Left ventricle myocardium inferior (tissue), 1 donor: ENCODE data around the gene NR2C2. TPM values are rescaled to one million over a fixed set of nuclear protein-coding genes. Genes with fewer than 3 reads are reported as not detected.

Experiments used
- DNase-seq: peaks from one replicate; pipeline ENCODE4 v3.0.0-alpha.2; 2020
- H3K27ac ChIP-seq: fragments of 200-600 bp; replicated peaks from 2 replicates; pipeline ENCODE4 v1.8.0; 2021
- H3K27me3 ChIP-seq: fragments of 200-600 bp; 2 replicates; pipeline ENCODE4 v1.8.0; 2021; ENCODE audit warnings: low read depth
- H3K36me3 ChIP-seq: fragments of 200-600 bp; 2 replicates; pipeline ENCODE4 v1.8.0; 2021
- H3K4me1 ChIP-seq: fragments of 200-600 bp; 2 replicates; pipeline ENCODE4 v1.8.0; 2021
- H3K4me3 ChIP-seq: fragments of 200-600 bp; 2 replicates; pipeline ENCODE4 v1.8.0; 2021; ENCODE audit warnings: mild to moderate bottlenecking, moderate library complexity
- H3K9me3 ChIP-seq: fragments of 200-600 bp; replicated peaks from 2 replicates; pipeline ENCODE4 v1.8.0; 2021
- CTCF ChIP-seq: fragments of 200-600 bp; IDR thresholded peaks from 2 replicates; pipeline ENCODE4 v1.8.0; 2021; ENCODE audit warnings: antibody characterized with exemption, mild to moderate bottlenecking, borderline replicate concordance
- intact Hi-C: fragments of 100-400 bp; cut with micrococcal nuclease; formaldehyde crosslinking; loops from one replicate; pipeline ENCODE4 v1.11.0; 2022
- total RNA-seq: library from RNA; stranded (reverse); fragmentation: NEBNext Ultra II Directional; extraction: Animal tissue kit (Norgen Biotek cat#: 25700); gene quantifications from one replicate; pipeline ENCODE4 v1.2.1, GENCODE V29; 2021
- donor health status: DM: no; HTN: yes; CAD: no; lungs with severe emphysema.

NR2C2 gene
- total RNA-seq, 1 donor from 2014 or later, result 27.4 TPM

GRCh38 chr3:15071699-15072098, 124.3 kb downstream of the NR2C2 start:
- Histone ChIP-seq H3K27ac (no peak overlapping the region), H3K4me3 (no peak overlapping the region), H3K9me3 (no peaks in the 10 kb centered on the region), H3K4me1 (no peaks in the 10 kb centered on the region), H3K36me3 (peaks cover 66% of the 10 kb centered on the region), H3K27me3 (no peaks in the 10 kb centered on the region)
- intact Hi-C loops, result no loop called here
- no peak for DNase-seq
- TF ChIP-seq CTCF, result no peak

GRCh38 chr3:15074500-15074899, 127.1 kb downstream of the NR2C2 start:
- Histone ChIP-seq H3K4me3 (no peak overlapping the region), H3K36me3 (peaks cover 93% of the 10 kb centered on the region), H3K4me1 (no peaks in the 10 kb centered on the region), H3K9me3 (no peaks in the 10 kb centered on the region), H3K27me3 (no peaks in the 10 kb centered on the region), H3K27ac (no peak overlapping the region)
- TF ChIP-seq CTCF, result no peak
- DNase-seq, result no peak
- intact Hi-C loops, result no loop called here

GRCh38 chr3:15079091-15079490, 131.7 kb downstream of the NR2C2 start:
- Histone ChIP-seq H3K4me1 (no peaks in the 10 kb centered on the region), H3K27me3 (no peaks in the 10 kb centered on the region), H3K4me3 (no peak overlapping the region), H3K27ac (no peak overlapping the region), H3K9me3 (no peaks in the 10 kb centered on the region), H3K36me3 (peaks cover 99% of the 10 kb centered on the region)
- TF ChIP-seq CTCF, result no peak
- DNase-seq, result no peak
- intact Hi-C loops, result no loop called here

- Histone ChIP-seq H3K27ac (no peak overlapping the region), H3K4me3 (no peak overlapping the region), H3K27me3 (no peaks in the 10 kb centered on the region), H3K4me1 (no peaks in the 10 kb centered on the region), H3K9me3 (no peaks in the 10 kb centered on the region), H3K36me3 (peaks cover 98% of the 10 kb centered on the region)
- no peak for TF ChIP-seq CTCF
- no peak for DNase-seq
- intact Hi-C loops, result no loop called here
Observed at GRCh38 chr3:15081960-15082664, 134.7 kb downstream of the NR2C2 start.

- peaks cover 96% of the 10 kb centered on the region for H3K36me3 ChIP-seq
- no peaks in the 10 kb centered on the region for H3K9me3 ChIP-seq
- intact Hi-C loops, result no loop called here
- no peak overlapping the region for H3K27ac ChIP-seq
- H3K4me1 ChIP-seq, result no peaks in the 10 kb centered on the region
- H3K4me3 ChIP-seq, result no peak overlapping the region
- no peak for DNase-seq
- H3K27me3 ChIP-seq, result no peaks in the 10 kb centered on the region
- TF ChIP-seq CTCF, result no peak
Observed at GRCh38 chr3:15083252-15083651, 135.9 kb downstream of the NR2C2 start.
